Measurements from ENCODE around the gene USP30. TPM values are rescaled to one million over a fixed set of nuclear protein-coding genes. Genes with fewer than 3 reads are reported as not detected.

USP30 gene
- total and polyA plus RNA-seq, 11 donors: 7.1 to 29.9 (median 16.4) TPM

- peaks cover 0 to 66% (median 52%) of the 10 kb centered on the region in 9 donors for H3K36me3 ChIP-seq
- H3K27me3 ChIP-seq: no peaks in the 10 kb centered on the region
- H3K4me1 ChIP-seq: peaks cover 0 to 26% (median 17%) of the 10 kb centered on the region in 12 donors
- no peaks in the 10 kb centered on the region for H3K9me3 ChIP-seq
- TF ChIP-seq CTCF (IDR thresholded peaks at IDR 0.05) (no peak), POLR2A (IDR thresholded peaks at IDR 0.05) (no peak)
- 81 to 86% (median 85%) methylated on average over 7 of the region's 7 CpGs for WGBS, 4 donors
- H3K27ac ChIP-seq: no peak overlapping the region
- H3K4me3 ChIP-seq: no peak overlapping the region
- no peak for DNase-seq
- ATAC-seq: no peak
- intact Hi-C loops (cut with DNase I): loop anchor here in 9 of 10 donors (5.0 to 10.0 kb wide), 13 partner anchors 135 to 527 kb away; partner anchors contain the start of genes ISCU (in 5 of the 9), SART3 (in 5 of the 9), DAO (in 3 of the 9) and SSH1 (in 1 of the 9)
Measured at GRCh38 chr12:109089683-109090082, 37.3 kb downstream of the USP30 start.

DNA sequence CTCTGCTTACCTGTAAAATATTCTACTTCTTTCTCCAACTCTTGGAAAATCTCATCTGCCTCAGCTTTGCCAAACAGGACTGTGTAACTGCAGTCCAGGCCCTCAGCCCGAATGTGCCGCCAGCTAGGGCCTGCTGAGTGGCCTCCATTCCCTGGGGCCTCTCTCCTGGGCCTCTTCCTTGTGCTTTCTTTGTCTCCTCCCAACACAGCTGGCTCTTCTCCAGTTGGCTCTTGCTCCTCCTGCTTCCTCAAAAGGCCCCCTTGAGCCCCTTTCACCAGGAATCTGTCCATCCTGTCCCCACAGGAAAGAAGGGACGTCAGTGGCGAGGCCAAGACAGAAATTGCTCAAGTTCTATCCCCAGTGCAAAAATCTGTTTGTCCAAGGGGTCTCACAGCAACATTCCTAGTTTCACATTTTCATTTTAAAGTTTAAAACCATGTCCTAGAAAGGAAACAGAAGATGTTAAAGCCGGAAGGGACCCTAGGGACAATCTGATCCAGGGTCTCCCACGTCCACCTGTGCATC lies 40.2 kb downstream of the USP30 start:
- Histone ChIP-seq H3K9me3 (no peaks in the 10 kb centered on the region), H3K27ac (peak overlapping the region in 9 of 12 donors; percentile 2 to 82 (median 53)), H3K4me1 (peaks cover 0 to 27% (median 21%) of the 10 kb centered on the region in 12 donors), H3K27me3 (no peaks in the 10 kb centered on the region), H3K4me3 (peak overlapping the region; percentile 4 to 69 (median 58)), H3K36me3 (peaks cover 0 to 37% (median 23%) of the 10 kb centered on the region in 9 donors)
- no peak for TF ChIP-seq POLR2A (IDR thresholded peaks at IDR 0.05)
- no peak for TF ChIP-seq CTCF (IDR thresholded peaks at IDR 0.05)
- intact Hi-C loops (cut with DNase I): loop anchor here in 9 of 10 donors (1.0 to 10.0 kb wide), 15 partner anchors 40 to 530 kb away; partner anchors contain the start of genes ISCU (in 5 of the 9), SART3 (in 5 of the 9), DAO (in 2 of the 9) and SSH1 (in 1 of the 9)
- 41 to 50% (median 45%) methylated on average over 6 of the region's 6 CpGs for WGBS, 4 donors
- ATAC-seq (no peak), DNase-seq (no peak)

GRCh38 chr12:109093022-109093918 lies 40.9 kb downstream of the USP30 start, which contains the start of gene ALKBH2:
TSS of gene ALKBH2 (minus strand) at chr12:109093472. CDS start at chr12:109092786, 686 bp downstream.
- 3 to 6% (median 5%) methylated on average over 37 to 45 of the region's 45 CpGs for WGBS, 4 donors
- Histone ChIP-seq H3K27me3 (no peaks in the 10 kb centered on the region), H3K27ac (peak within 1 kb of the TSS in 11 of 12 donors; percentile 2 to 82 (median 53)), H3K36me3 (peaks cover 0 to 30% (median 16%) of the 10 kb centered on the region in 9 donors), H3K4me1 (peaks cover 0 to 31% (median 24%) of the 10 kb centered on the region in 12 donors), H3K9me3 (no peaks in the 10 kb centered on the region), H3K4me3 (peak within 1 kb of the TSS; percentile 4 to 69 (median 58))
- peak; percentile 57 to 78 (median 78) for ATAC-seq
- peak; percentile 92 to 96 (median 95) for DNase-seq
- intact Hi-C loops (cut with DNase I): loop anchor here in 9 of 10 donors (1.0 to 10.0 kb wide), 15 partner anchors 41 to 531 kb away; partner anchors contain the start of genes ISCU (in 5 of the 9), SART3 (in 5 of the 9), DAO (in 2 of the 9) and SSH1 (in 1 of the 9)
- TF ChIP-seq CTCF (IDR thresholded peaks at IDR 0.05) (peak; percentile 97 to 100 (median 99)), POLR2A (IDR thresholded peaks at IDR 0.05) (peak in 1 of 2 donors; percentile 37)
